GM23338 (cell line): ENCODE results near the gene NR1D1. TPM values are rescaled to one million over a fixed set of nuclear protein-coding genes. Genes with fewer than 3 reads are reported as not detected.
A peak's percentile ranks its signal among the peaks of the same experiment; 100 is the strongest.

Source experiments
- ATAC-seq: fragments of 200-7000 bp; cut with Tn5 transposase; 3 replicates; pipeline ENCODE4 v1.9.1; 2020
- DNase-seq: peaks from one replicate; pipeline ENCODE4 v3.0.0-alpha.2; 2015; ENCODE audit warnings: low spot score
- H2AFZ ChIP-seq: fragments of 200-600 bp; sonication (generic); 2 replicates; pipeline ENCODE4 v1.8.0; 2016; ENCODE audit warnings: antibody characterized with exemption, mild to moderate bottlenecking, moderate library complexity
- H3F3A ChIP-seq: fragments of 200-600 bp; sonication (generic); replicated peaks from 2 replicates; pipeline ENCODE4 v1.8.0; 2017; ENCODE audit warnings: antibody characterized with exemption, mixed run types, low read depth
- H3K27ac ChIP-seq: fragments of 200-600 bp; sonication (generic); 2 replicates; pipeline ENCODE4 v1.6.1; 2016; ENCODE audit warnings: low read depth
- H3K27me3 ChIP-seq: fragments of 200-600 bp; sonication (generic); 2 replicates; pipeline ENCODE4 v1.8.0; 2016; ENCODE audit warnings: mild to moderate bottlenecking, mixed run types, moderate library complexity; ENCODE audit not compliant: insufficient read depth
- H3K36me3 ChIP-seq: fragments of 200-600 bp; sonication (generic); 2 replicates; pipeline ENCODE4 v1.8.0; 2016; ENCODE audit warnings: mild to moderate bottlenecking; ENCODE audit not compliant: insufficient read depth
- H3K4me1 ChIP-seq: fragments of 200-600 bp; sonication (generic); 2 replicates; pipeline ENCODE4 v1.8.0; 2016; ENCODE audit warnings: mild to moderate bottlenecking, moderate library complexity; ENCODE audit not compliant: insufficient read depth
- H3K4me2 ChIP-seq: fragments of 200-600 bp; sonication (generic); 2 replicates; pipeline ENCODE4 v1.7.1; 2017; ENCODE audit warnings: mixed run types
- H3K4me3 ChIP-seq: fragments of 200-600 bp; sonication (generic); 2 replicates; pipeline ENCODE4 v1.6.1; 2016; ENCODE audit warnings: mixed run types
- H3K79me2 ChIP-seq: fragments of 200-600 bp; sonication (generic); replicated peaks from 2 replicates; pipeline ENCODE4 v1.8.0; 2017; ENCODE audit warnings: mild to moderate bottlenecking; ENCODE audit not compliant: insufficient read depth
- H3K9me2 ChIP-seq: fragments of 200-600 bp; sonication (generic); 2 replicates; pipeline ENCODE4 v1.8.0; 2017; ENCODE audit not compliant: insufficient read depth
- H4K20me1 ChIP-seq: fragments of 200-600 bp; sonication (generic); replicated peaks from 2 replicates; pipeline ENCODE4 v1.8.0; 2017; ENCODE audit warnings: mild to moderate bottlenecking; ENCODE audit not compliant: insufficient read depth
- H3K27ac Mint-ChIP-seq: 2 replicates; pipeline ENCODE4 v1.8.0; 2020; ENCODE audit warnings: inconsistent platforms, mild to moderate bottlenecking, moderate library complexity, mixed read lengths
- H3K27me3 Mint-ChIP-seq: 3 replicates; pipeline ENCODE4 v1.8.0; 2022; ENCODE audit warnings: low read depth, mild to moderate bottlenecking, moderate library complexity, mixed read lengths, inconsistent platforms; ENCODE audit not compliant: insufficient read depth, poor library complexity
- H3K36me3 Mint-ChIP-seq: 3 replicates; pipeline ENCODE4 v1.8.0; 2021; ENCODE audit warnings: low read depth, mild to moderate bottlenecking, inconsistent platforms, moderate library complexity, mixed read lengths
- H3K4me1 Mint-ChIP-seq: 3 replicates; pipeline ENCODE4 v1.8.0; 2020; ENCODE audit warnings: mild to moderate bottlenecking, inconsistent platforms, mixed read lengths
- H3K4me3 Mint-ChIP-seq: 3 replicates; pipeline ENCODE4 v1.8.0; 2021; ENCODE audit warnings: moderate library complexity, mild to moderate bottlenecking, inconsistent platforms, mixed read lengths
- H3K9me3 Mint-ChIP-seq: 3 replicates; pipeline ENCODE4 v1.8.0; 2020; ENCODE audit warnings: moderate library complexity, mild to moderate bottlenecking, inconsistent platforms, mixed read lengths
- CREB1 ChIP-seq: fragments of 250-450 bp; sonication (Bioruptor Pico); IDR thresholded peaks from 2 replicates; pipeline ENCODE4 v1.5.0; 2020; ENCODE audit warnings: low read depth, mild to moderate bottlenecking, moderate library complexity
- EZH2 ChIP-seq: fragments of 200-600 bp; sonication (generic); IDR thresholded peaks from one replicate; pipeline ENCODE4 v1.8.0; 2017; ENCODE audit warnings: antibody characterized with exemption, mild to moderate bottlenecking, low read depth; ENCODE audit not compliant: unreplicated experiment
- EZH2phosphoT487 ChIP-seq: fragments of 200-600 bp; sonication (generic); IDR thresholded peaks from one replicate; pipeline ENCODE4 v1.8.1; 2018; ENCODE audit warnings: antibody characterized with exemption; ENCODE audit not compliant: unreplicated experiment
- JUNB ChIP-seq: IDR thresholded peaks from one replicate; pipeline ENCODE4 v1.6.1; 2016; ENCODE audit warnings: antibody characterized with exemption; ENCODE audit not compliant: unreplicated experiment
- NANOG ChIP-seq: IDR thresholded peaks from 2 replicates; pipeline ENCODE4 v1.6.1; 2016; ENCODE audit warnings: antibody characterized with exemption, borderline replicate concordance
- POLR2AphosphoS5 ChIP-seq: IDR thresholded peaks from 2 replicates; pipeline ENCODE4 v1.6.1; 2016; ENCODE audit warnings: antibody characterized with exemption, low read depth
- STAT1 ChIP-seq: IDR thresholded peaks from one replicate; pipeline ENCODE4 v1.6.1; 2016; ENCODE audit warnings: antibody characterized with exemption; ENCODE audit not compliant: unreplicated experiment
- ZNF114 ChIP-seq: fragments of 250-450 bp; sonication (Bioruptor Pico); IDR thresholded peaks from 2 replicates; pipeline ENCODE4 v1.5.0; 2020; ENCODE audit warnings: mild to moderate bottlenecking, moderate library complexity
- ZNF331 ChIP-seq: fragments of 250-450 bp; sonication (Bioruptor Pico); IDR thresholded peaks from 2 replicates; pipeline ENCODE4 v1.5.0; 2020; ENCODE audit warnings: low read depth, mild to moderate bottlenecking, moderate library complexity
- ZNF462 ChIP-seq: fragments of 250-450 bp; sonication (Bioruptor Pico); IDR thresholded peaks from 2 replicates; pipeline ENCODE4 v1.5.0; 2020; ENCODE audit warnings: mild to moderate bottlenecking, moderate library complexity
- polyA plus RNA-seq: library from polyadenylated mRNA; unstranded; fragments of >200 nt; fragmentation: Nextera tagmentation; extraction: Ambion mirVana; gene quantifications from 2 replicates; pipeline ENCODE4 v1.2.1, GENCODE V29; 2016
- total RNA-seq: library from RNA; depleted of rRNA; stranded (reverse); fragments of >200 nt; shearing (Covaris generic); gene quantifications from 2 replicates; pipeline ENCODE4 v1.2.3, GENCODE V29; 2014
- TF ChIP-seq, protein P1 (sequence below): IDR thresholded peaks from one replicate; pipeline ENCODE4 v1.6.1; 2018; ENCODE audit warnings: antibody characterized with exemption; ENCODE audit not compliant: unreplicated experiment
- TF ChIP-seq, protein P2 (sequence below): IDR thresholded peaks from 2 replicates; pipeline ENCODE4 v1.6.1; 2016; ENCODE audit warnings: antibody characterized with exemption
- TF ChIP-seq, protein P3 (sequence below), 2 experiments: fragments of 200-600 bp in 1 of 2; sonication (generic) in 1 of 2; conservative IDR thresholded peaks; 2 replicates each; pipeline versions ENCODE4 v1.5.1 to v1.6.1; 2016 to 2017; ENCODE audit warnings: antibody characterized with exemption in 2 of 2, low read depth in 2 of 2, mild to moderate bottlenecking in 2 of 2, moderate library complexity in 1 of 2

Gene NR1D1
- total and polyA plus RNA-seq, 2 experiments from 2014 or later: 3.3 to 4.2 TPM

- no peak for ATAC-seq
- H3K4me3 ChIP-seq: peak overlapping the region; percentile 39; the same call in 1 of the 2 replicates
- peak overlapping the region; percentile 89 for H3K4me2 ChIP-seq
These were observed 35.2 kb downstream of the NR1D1 start for GRCh38 chr17:40064971-40065768.

More at GRCh38 chr17:40064971-40065768, 35.2 kb downstream of the NR1D1 start:
- DNase-seq: no peak
- H3K9me2 ChIP-seq: no peaks in the 10 kb centered on the region
- Mint-ChIP-seq H3K27ac (no peak overlapping the region), H3K4me1 (peaks cover 75% of the 10 kb centered on the region), H3K4me3 (peak overlapping the region; percentile 82), H3K27me3 (peaks cover 33% of the 10 kb centered on the region), H3K9me3 (no peaks in the 10 kb centered on the region), H3K36me3 (no peaks in the 10 kb centered on the region)
- H3F3A ChIP-seq: 0 out of 2 replicates have a peak, but pooled peaks cover 26% of the 10 kb centered on the region
- H2AFZ ChIP-seq: no peak overlapping the region
- no peak overlapping the region for H3K27ac ChIP-seq
- H3K36me3 ChIP-seq: no peaks in the 10 kb centered on the region
- H4K20me1 ChIP-seq: no peaks in the 10 kb centered on the region
- TF ChIP-seq ZNF462: no peak
- TF ChIP-seq, protein P1, sequence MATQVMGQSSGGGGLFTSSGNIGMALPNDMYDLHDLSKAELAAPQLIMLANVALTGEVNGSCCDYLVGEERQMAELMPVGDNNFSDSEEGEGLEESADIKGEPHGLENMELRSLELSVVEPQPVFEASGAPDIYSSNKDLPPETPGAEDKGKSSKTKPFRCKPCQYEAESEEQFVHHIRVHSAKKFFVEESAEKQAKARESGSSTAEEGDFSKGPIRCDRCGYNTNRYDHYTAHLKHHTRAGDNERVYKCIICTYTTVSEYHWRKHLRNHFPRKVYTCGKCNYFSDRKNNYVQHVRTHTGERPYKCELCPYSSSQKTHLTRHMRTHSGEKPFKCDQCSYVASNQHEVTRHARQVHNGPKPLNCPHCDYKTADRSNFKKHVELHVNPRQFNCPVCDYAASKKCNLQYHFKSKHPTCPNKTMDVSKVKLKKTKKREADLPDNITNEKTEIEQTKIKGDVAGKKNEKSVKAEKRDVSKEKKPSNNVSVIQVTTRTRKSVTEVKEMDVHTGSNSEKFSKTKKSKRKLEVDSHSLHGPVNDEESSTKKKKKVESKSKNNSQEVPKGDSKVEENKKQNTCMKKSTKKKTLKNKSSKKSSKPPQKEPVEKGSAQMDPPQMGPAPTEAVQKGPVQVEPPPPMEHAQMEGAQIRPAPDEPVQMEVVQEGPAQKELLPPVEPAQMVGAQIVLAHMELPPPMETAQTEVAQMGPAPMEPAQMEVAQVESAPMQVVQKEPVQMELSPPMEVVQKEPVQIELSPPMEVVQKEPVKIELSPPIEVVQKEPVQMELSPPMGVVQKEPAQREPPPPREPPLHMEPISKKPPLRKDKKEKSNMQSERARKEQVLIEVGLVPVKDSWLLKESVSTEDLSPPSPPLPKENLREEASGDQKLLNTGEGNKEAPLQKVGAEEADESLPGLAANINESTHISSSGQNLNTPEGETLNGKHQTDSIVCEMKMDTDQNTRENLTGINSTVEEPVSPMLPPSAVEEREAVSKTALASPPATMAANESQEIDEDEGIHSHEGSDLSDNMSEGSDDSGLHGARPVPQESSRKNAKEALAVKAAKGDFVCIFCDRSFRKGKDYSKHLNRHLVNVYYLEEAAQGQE: no peak
- TF ChIP-seq, protein P2, sequence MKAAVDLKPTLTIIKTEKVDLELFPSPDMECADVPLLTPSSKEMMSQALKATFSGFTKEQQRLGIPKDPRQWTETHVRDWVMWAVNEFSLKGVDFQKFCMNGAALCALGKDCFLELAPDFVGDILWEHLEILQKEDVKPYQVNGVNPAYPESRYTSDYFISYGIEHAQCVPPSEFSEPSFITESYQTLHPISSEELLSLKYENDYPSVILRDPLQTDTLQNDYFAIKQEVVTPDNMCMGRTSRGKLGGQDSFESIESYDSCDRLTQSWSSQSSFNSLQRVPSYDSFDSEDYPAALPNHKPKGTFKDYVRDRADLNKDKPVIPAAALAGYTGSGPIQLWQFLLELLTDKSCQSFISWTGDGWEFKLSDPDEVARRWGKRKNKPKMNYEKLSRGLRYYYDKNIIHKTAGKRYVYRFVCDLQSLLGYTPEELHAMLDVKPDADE: no peak
- TF ChIP-seq ZNF114: no peak
- no peak for TF ChIP-seq JUNB
- TF ChIP-seq EZH2: no peak
- TF ChIP-seq, protein P3, sequence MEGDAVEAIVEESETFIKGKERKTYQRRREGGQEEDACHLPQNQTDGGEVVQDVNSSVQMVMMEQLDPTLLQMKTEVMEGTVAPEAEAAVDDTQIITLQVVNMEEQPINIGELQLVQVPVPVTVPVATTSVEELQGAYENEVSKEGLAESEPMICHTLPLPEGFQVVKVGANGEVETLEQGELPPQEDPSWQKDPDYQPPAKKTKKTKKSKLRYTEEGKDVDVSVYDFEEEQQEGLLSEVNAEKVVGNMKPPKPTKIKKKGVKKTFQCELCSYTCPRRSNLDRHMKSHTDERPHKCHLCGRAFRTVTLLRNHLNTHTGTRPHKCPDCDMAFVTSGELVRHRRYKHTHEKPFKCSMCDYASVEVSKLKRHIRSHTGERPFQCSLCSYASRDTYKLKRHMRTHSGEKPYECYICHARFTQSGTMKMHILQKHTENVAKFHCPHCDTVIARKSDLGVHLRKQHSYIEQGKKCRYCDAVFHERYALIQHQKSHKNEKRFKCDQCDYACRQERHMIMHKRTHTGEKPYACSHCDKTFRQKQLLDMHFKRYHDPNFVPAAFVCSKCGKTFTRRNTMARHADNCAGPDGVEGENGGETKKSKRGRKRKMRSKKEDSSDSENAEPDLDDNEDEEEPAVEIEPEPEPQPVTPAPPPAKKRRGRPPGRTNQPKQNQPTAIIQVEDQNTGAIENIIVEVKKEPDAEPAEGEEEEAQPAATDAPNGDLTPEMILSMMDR (conservative IDR thresholded peaks at IDR 0.05; ENCODE audit: low read depth in 2 of 2): no peak
- no peak for TF ChIP-seq STAT1
- TF ChIP-seq NANOG: no peak
- no peak for TF ChIP-seq EZH2phosphoT487
- TF ChIP-seq ZNF331 (CRISPR knock-in tag): no peak
- no peak for TF ChIP-seq POLR2AphosphoS5
- TF ChIP-seq CREB1 (CRISPR knock-in tag): no peak
- peaks cover 54% of the 10 kb centered on the region for H3K4me1 ChIP-seq
- H3K79me2 ChIP-seq: 0 out of 2 replicates have a peak, but pooled peaks cover 7% of the 10 kb centered on the region
- H3K27me3 ChIP-seq: peaks cover 20% of the 10 kb centered on the region
